ENCODE results near the gene ZWILCH.

- TF ChIP-seq, protein P1, sequence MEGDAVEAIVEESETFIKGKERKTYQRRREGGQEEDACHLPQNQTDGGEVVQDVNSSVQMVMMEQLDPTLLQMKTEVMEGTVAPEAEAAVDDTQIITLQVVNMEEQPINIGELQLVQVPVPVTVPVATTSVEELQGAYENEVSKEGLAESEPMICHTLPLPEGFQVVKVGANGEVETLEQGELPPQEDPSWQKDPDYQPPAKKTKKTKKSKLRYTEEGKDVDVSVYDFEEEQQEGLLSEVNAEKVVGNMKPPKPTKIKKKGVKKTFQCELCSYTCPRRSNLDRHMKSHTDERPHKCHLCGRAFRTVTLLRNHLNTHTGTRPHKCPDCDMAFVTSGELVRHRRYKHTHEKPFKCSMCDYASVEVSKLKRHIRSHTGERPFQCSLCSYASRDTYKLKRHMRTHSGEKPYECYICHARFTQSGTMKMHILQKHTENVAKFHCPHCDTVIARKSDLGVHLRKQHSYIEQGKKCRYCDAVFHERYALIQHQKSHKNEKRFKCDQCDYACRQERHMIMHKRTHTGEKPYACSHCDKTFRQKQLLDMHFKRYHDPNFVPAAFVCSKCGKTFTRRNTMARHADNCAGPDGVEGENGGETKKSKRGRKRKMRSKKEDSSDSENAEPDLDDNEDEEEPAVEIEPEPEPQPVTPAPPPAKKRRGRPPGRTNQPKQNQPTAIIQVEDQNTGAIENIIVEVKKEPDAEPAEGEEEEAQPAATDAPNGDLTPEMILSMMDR (optimal IDR thresholded peaks at IDR 0.05 in 1 of 3, IDR thresholded peaks at IDR 0.05 in 1 of 3, conservative IDR thresholded peaks at IDR 0.05 in 1 of 3; ENCODE audit: extremely low read depth in 1 of 3, insufficient read depth in 2 of 3, low read length in 3 of 3): no peak
- TF ChIP-seq EZH2 (IDR thresholded peaks at IDR 0.05; ENCODE audit: low read length): no peak
Measured at GRCh38 chr15:66524838-66525237, 19.7 kb downstream of the ZWILCH start.
